Jurkat, Clone E6-1 (cell line): ENCODE results near the gene PPP3CA.
"Not testable (repeated sequence)": the region's sequence is repeated elsewhere in the genome, so short reads cannot be mapped to it uniquely, and the experiment has no call there.

Experiments
- DNase-seq: peaks from one replicate; pipeline ENCODE4 v3.0.0-alpha.2; 2011; ENCODE audit warnings: low read depth, low spot score
- H3K4me3 ChIP-seq: 2 replicates; pipeline ENCODE4 v1.5.1; 2011; ENCODE audit warnings: mild to moderate bottlenecking, low read length, control low read depth, moderate library complexity

PPP3CA gene

DNA sequence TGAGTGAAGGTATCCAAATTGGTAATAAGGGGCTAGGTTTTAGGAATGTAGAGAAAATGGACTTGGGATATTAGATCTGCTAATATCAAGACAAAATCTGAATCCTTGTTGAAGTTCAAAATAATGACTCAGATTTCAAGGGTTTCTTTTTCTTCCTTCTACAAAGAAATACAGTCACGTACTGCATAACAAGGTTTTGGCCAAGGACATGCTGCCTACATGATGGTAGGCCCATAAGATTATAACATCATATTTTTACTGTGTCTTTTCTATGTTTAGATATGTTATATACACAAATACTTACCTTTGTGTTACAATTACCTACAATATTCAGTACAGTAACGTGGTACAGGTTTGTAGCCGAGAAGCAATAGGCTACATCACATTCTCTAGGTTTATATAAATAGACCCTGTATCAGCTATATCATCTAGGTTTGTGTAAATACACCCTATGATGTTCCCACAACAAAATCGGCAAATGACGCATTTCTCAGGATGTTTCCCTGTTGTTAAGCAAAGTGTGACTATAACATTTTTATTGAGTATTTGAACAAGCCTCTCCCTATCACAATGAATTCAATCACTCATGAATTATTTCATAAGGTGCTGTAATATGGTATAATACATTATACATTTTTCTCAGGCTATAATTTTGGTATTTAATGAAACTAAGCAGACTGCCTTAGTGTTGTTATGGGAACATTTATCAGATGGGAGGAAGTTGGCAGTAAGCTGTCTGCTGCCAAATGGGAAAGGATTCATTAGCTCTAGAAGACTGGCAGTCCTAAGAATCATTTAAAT lies 186.3 kb downstream of the PPP3CA start:
- no peak for DNase-seq

DNA sequence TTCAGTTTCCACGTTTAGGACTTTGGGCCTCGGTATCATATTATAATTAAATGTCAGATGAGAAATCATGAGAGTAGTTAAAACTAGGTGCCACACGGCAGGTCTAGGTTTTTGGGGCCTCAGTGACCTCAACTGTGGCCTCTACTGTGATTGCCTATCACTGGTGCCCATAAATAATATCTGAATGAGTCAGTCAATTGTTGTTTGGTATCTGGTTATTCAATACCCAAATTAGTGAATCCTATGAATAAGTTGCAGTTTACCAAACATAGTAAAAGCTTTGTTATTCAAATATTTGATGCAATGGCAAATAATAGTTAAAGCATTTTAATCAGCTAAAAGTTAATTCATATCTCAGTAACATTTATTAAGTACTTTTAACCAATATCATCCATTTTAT lies 188.8 kb downstream of the PPP3CA start:
- DNase-seq = no peak
- H3K4me3 ChIP-seq = no peak overlapping the region

More for the DNA sequence above, 186.3 kb downstream of the PPP3CA start:
- no peak overlapping the region for H3K4me3 ChIP-seq

DNA sequence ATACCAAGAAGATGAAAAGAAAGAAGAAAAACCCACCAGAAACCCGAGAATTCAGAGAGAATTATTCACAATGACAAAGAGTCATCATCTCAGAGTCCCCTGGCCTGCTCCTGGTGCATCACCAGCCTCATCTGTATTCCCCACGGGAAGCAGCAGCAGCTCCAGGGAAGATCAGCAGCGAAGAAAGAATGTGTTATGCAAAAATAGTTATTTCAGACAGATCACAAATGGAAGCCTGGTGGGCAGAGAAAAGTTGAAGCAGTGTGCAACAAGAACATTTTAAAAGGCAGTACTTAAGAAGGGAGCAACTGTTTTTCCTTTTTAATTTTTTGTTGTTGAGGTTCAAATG lies 189.2 kb downstream of the PPP3CA start:
- no peak for DNase-seq
- no peak overlapping the region for H3K4me3 ChIP-seq

DNA sequence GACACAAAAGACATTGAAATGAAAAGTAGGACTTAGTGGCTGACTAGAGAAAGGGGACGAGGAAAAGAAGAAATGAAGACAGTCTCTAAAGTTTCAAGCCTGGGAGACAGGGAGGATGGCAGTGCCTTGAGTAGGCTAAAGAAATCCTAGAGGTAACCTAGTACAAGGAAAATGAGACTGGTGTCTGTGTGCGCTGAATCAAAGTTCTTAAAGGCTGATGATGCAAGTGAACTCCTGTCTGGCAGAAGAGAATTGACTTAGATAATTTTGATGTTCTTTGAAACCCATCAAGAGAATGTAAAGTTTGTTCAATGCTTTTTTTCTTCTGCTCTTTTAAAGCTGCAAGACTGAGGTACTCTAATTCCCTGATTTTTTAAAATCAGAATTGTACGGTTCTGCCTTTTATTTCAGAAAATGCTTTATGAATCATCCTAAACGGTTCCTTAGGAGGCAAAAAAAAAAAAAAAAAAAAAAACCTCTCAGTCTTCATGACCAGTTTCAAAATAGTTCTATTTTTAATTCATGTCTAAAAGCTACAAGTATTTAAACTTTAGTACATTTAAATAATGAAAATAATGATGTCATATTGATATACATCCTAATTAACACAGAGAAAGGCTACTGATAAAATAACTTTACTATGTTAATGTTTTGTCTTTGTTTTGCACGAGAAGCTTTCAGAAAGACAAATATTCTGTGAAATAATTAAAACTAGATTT lies 189.8 kb downstream of the PPP3CA start:
- no peak for DNase-seq
- no peak overlapping the region for H3K4me3 ChIP-seq

DNA sequence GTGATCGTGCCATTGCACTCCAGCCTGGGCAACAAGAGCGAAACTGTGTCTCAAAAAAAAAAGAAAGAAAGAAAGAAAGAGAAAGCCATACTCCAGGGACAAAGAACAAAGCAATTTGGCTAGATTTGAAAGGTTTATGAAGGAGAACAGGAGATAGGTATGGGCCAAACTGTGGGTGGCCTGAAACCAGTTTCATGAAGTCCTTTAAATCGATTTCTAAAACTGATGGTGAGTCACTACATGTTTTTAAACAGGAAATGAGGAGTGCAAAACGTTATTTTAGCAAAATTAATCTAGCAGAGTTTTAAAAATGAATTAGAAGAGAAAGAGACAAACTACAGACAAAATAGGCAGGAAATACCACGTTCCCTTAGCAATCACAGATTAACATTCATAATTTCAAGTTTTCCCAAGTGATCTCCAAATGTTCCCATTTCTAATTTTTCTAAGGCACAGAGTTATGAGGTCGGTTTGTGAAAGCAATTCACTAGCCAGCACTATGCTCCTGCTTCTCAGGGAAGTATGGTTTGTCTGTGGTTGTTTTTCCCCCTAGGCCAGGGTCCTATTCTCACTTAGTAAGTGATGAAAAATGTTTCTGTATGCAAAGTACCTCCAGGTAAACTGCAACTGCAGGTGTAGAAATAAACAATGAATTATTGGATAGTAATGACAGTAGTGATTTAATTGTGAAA lies 190.6 kb downstream of the PPP3CA start:
- H3K4me3 ChIP-seq = no peak overlapping the region
- no peak for DNase-seq

DNA sequence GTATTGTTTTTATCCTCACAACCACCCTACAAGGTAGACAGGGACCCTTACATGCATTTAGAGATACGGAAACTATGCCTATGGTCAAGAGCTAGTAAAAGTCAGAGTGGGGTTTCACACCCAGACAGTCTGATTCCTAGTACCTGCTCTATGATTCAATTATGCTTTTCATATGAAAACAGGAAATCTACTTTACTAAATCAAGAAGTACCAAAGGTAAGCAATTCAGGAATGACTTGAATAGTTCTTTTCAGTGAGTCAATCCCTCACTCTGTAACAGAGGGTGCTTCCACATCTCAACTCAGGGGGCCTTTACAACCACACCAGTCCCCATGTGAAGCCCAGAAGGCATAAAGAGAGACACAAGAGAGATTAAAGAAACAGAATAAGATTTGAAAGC lies 191.4 kb downstream of the PPP3CA start:
- no peak overlapping the region for H3K4me3 ChIP-seq
- DNase-seq = no peak

DNA sequence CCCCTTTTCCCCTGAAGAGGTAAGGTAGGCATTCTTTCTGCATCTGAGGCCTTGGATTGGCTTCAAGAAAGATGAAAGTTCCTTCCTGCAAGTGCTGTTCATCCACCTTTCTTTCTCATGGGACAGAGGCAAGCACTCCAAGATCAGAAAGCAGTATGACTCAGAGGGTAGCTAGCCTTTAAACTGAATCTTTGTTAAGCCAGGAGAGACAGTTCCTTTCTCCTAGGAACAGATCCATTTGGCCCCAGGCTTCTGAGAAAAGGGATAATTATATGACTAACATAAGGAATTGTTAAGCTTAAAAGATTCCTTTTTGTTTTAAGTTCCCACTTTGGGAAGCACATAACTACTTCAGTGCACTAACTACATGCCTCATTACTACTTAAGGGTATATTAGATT lies 192.0 kb downstream of the PPP3CA start:
- H3K4me3 ChIP-seq = no peak overlapping the region
- DNase-seq = no peak

DNA sequence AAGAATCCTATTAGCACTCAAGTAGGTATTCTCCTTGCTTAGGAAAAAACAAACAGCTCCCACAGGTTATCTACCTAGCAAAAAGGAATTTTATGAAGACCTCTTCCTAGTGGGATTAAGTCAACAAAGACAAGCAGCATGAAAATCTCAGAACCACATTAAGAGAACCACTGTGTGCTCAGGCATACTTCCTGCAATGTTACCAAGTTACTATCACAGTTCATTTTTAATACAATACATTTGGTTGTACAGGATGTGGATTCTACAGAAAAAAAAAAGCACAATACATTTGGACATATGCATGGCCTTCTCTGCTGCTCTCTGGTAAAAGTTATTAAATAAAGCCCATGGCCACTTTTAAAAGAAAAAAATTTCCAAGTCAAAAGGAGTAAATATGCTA lies 193.7 kb downstream of the PPP3CA start:
- H3K4me3 ChIP-seq = no peak overlapping the region
- no peak for DNase-seq

DNA sequence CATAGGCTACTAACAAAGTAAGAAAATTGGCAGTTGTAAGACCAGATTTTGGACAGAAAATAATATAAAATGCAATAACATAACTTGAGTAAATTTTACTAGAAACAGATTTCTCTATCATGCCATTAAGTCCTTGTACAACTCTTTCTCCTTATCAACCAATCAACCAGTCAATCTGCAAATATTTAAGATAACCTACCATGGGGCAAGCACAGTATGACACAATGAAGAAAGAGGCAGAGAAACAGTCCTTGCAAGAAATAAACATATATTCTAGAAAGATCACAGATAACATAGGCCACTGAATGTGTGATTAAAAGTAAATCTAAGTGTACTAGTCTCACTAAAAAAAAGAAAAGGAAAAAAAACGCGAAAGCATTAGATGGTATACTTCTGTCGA lies 194.8 kb downstream of the PPP3CA start:
- no peak overlapping the region for H3K4me3 ChIP-seq
- no peak for DNase-seq

DNA sequence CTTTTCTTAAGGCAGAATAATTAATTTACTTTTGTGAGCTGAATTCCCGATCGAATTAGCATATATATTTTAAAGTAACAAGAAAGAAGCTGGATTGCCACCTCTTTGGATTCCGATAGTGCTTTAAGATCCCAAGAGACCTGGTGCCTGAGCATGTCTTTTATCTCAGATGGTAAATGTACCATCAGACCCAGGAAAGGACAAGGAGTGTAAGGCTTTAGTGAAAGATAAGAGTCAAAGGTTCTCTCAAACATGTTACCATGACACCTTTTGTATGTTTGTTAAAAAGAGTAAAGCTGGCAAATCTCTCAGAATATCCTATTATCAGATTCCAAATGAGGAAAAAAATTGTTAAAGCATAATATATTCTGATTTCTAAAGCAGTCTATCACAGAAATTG lies 198.8 kb downstream of the PPP3CA start:
- no peak for DNase-seq
- H3K4me3 ChIP-seq = no peak overlapping the region

DNA sequence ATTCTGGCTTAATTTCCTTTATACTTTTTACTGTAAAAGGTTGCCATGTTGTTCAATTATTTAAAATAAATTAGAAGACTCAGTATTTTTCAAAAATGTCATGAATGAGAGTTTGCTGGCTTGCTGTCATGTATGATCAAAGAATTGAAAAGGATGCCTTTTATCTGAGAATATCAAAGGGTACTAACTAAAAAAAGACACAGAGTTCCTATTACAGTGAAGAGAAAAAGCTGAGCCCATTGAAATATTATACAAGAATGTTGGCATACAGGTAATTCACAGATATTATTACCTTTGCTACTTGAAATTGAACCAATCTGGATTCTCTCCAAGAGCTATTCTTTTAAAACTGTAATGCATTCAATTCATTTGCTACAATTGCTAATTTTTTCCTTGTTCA lies 200.0 kb downstream of the PPP3CA start:
- no peak overlapping the region for H3K4me3 ChIP-seq
- DNase-seq = no peak

DNA sequence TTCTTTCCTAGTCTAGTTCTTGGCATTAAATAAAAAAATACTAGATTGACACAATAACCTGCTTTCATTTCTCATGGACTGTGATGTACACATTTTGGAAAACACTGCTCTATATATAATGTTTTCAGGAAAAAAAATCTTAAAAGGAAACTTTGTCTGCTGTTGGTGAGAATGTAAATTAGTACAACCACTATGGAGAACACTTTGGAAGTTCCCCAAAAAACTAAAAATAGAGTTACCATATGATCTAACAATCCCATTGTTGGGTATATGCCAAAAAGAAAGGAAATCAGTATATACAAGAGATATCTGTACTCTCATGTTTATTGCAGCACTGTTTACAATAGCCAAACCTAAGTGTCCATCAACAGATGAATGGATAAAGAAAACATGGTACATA lies 202.3 kb downstream of the PPP3CA start:
- no peak for DNase-seq
- no peak overlapping the region for H3K4me3 ChIP-seq

DNA sequence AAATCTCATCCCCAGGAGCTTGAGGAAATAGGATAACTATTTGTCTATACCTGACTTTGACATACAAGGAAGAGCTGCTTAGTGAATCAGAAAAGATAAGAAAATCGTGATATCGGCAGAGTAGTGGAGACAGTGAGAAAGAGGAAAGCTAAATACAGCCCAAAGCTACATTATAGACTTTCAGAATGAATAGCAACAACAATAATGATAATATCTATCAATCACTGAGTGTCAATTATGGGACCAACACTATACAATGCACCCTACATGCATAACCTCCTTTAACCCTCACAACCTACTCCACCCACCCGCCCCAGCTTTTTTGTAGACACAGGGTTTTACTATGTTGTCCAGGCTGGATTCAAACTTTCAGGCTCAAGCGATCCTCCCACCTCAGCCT lies 205.1 kb downstream of the PPP3CA start:
- no peak for DNase-seq

DNA sequence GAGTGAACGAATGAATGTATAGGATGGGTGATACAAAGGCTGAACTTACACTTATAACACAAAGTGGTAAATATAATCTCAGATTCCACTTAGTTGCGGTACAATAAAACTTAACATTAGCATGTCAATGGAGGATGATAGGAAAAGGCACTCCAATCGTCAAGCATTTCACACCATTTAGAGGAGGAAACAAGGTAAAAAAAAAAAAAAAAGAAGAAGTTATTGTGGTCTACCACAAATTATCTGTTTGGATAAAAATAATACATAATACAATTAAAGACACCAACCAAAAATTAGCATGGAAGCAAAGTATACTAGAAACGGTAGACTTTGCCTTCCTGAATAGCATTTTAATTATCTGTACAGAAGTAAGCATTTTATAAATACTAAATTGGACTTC lies 205.5 kb downstream of the PPP3CA start:
- no peak for DNase-seq
- H3K4me3 ChIP-seq = no peak overlapping the region

More for the DNA sequence above, 205.1 kb downstream of the PPP3CA start:
- H3K4me3 ChIP-seq = no peak overlapping the region

DNA sequence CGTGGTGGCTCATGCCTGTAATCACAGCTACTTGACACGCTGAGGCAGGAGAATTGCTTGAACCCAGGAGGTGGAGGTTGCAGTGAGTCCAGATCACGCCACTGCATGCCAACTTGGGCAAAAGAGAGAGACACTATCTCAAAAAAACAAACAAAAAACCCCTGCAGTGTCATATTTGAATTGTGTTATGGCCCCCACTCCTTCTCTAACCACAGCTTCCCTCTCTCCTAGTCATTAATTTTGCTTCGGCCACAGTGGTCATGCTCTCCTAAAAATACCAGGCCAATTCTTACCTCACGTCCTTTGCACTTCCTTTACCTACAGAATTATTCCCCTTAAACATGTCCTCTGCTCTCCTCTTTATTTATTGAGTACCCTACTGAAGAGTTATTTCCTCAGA lies 206.1 kb downstream of the PPP3CA start:
- H3K4me3 ChIP-seq = no peak overlapping the region
- DNase-seq = no peak

DNA sequence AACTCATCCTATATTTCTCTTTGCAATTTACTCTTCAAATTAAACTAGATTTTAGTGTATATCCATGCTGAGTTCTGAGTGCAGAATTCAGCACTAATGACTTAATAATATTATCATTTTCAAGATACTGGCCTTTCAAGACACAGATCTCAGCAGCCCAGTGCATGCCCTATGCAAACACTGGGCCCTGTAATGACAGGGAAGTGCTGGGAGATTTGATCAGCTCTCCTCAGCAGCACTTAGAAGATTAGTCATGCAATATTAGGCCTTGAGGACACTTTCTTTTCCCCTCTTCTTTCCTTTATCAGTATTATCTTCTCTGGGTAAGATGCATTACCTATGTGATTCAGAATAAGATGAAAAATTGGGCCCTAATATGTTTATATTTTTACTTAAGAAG lies 207.1 kb downstream of the PPP3CA start:
- no peak for DNase-seq
- H3K4me3 ChIP-seq = no peak overlapping the region

DNA sequence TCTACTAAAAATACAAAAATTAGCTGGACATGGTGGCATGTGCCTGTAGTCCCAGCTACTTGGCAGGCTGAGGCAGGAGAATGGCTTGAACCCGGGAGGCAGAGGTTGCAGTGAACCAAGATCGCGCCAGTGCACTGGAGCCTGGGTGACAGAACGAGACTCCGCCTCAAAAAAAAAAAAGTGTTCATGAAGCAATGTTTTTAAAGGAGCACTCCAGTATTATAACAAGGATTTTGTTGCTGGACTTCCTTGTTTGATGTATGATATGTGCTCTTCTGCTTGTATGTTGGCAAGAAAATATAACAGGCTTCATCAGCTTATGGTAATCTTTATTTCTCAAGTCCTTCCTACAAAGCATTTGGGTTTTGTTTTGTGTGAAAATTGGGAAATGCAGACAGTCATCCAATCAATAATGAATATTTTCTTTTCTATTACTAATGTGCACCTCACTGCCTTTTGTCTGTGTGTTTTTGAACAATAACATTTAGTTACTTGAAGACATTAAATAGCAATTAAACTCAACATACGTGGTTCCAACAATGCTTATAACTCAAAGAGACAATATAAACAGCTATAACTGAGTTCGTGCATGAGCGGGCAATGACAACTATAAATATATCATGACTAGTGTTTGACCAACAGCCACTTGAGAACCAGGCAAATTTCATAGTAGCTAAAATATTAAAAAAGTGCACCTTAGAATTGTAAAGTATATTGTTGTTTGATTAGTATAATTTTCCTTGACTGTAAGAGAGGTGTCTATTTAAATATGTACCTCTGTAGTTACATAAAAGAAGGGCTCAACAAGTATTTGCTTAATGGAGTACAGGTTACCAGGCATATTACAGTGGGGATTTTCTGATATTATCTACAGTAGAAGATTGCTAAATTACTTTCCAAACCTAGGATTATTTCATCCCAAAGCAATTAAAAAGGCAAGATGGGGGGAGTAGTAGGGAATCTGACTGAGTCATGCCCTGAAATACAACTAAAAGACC lies 210.7 kb downstream of the PPP3CA start:
- H3K4me3 ChIP-seq = no peak overlapping the region
- DNase-seq = no peak

DNA sequence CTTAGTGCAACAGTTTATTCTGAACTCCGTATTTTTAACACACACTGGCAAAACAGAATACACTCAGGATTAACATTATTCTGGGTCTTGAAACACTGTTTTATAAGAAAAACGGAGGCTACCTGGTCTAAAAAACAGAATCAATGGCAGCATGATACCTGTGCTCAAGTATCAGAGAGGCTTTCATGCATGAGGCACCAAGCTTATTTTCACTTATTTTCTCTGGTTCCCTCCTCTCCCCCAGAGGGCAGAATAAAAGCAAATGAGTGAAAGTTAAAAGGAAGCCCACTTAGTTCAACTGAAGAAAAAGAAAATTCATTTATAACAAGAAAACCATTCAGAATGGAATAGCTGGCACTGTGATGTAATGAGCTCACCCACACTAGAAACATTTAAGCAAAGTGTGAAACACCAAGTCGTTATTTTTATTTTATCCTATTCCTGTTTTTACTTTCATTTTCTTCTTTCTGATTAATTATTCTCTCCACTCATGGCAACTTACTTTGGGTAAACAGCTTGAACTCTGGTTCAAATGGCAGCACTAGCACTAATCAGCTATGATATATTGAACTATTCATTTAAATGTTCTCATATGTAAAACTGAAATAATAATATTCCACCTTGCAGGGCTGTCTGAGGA lies 211.8 kb downstream of the PPP3CA start:
- no peak for DNase-seq
- no peak overlapping the region for H3K4me3 ChIP-seq

DNA sequence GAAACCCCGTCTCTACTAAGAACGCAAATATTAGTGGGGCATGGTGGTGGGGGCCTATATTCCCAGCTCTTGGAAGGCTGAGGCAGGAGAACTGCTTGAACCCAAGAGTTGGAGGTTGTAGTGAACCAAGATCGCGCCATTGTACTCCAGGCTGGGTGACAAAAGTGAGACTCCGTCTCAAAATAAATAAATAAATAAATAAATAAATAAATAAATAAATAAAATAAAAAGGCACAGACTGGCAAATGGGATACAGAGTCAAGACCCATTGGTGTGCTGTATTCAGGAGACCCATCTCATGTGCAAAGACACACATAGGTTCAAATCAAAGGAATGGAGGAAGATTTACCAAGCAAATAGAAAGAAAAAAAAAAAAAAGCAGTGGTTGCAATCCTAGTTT lies 216.3 kb downstream of the PPP3CA start:
- not testable (repeated sequence) for H3K4me3 ChIP-seq, DNase-seq
